ENCODE data around the gene WDR27.

- no peak for TF ChIP-seq CTCF (IDR thresholded peaks at IDR 0.05)
- no peak for TF ChIP-seq POLR2AphosphoS5 (IDR thresholded peaks at IDR 0.05)
Measured at GRCh38 chr6:169556758-169557548, 144.9 kb downstream of the WDR27 start.

Data from prostate gland (tissue), 2 donors.